Stimulated activated CD8-positive, alpha-beta memory T cell treated with anti-CD3 and anti-CD28 coated beads, Interleukin-4, amount 100 ng/mL, for 4 hours (primary cell): ENCODE results near the gene ZFP62.
A peak's percentile ranks its signal among the peaks of the same experiment; 100 is the strongest.

Experiments used
- DNase-seq, 2 donors: peaks; one replicate each; pipeline ENCODE4 v3.0.0-alpha.2; 2020; ENCODE audit warnings: low read depth in 2 of 2, low spot score in 1 of 2

The ZFP62 gene

GRCh38 chr5:180811623-180812124, 49.4 kb downstream of the ZFP62 start:
- no peak for DNase-seq

GRCh38 chr5:180810959-180811622, 50.0 kb downstream of the ZFP62 start:
- no peak for DNase-seq

GRCh38 chr5:180810210-180810958, 50.7 kb downstream of the ZFP62 start:
- DNase-seq, result peak; percentile 91 to 92

DNA sequence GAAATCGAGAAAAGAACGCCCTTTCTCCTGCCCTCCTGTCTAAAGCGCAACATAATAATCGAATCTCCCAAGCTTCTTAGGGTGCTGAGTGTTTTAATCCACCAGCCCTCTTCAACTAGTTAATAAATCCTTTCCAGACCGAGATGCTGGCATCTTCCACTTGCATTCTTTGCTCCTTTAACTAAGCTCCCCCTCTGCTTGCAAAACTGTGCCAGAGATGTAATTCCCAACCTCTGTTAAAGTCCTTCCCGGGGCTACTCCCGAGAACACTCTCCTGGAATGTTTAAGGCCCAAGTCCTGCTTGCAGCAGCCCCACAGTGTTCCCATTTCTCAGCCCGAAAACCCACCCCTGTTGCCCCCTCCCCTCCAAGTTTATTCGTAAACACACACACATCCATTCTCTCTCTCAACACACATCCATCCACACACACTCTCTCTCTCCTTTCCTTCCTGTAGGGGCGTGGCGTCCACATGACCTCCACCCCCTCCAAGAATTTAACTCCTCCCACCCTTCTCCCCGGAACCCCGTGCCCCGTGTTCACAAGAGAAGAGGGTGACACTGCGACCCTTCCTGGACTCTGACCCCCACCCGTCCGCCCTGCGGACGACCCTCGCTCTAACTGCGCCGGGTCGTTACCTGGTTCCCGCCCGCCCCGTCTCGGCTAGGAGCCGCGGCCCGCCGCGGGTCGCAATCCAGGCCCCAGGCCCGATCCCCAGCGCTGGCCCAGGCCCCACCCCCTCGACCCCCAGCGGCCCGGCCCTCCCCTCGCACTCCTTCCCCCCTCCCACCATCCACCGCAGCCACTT, 51.5 kb downstream of the ZFP62 start:
- peak; percentile 61 to 87 for DNase-seq

DNA sequence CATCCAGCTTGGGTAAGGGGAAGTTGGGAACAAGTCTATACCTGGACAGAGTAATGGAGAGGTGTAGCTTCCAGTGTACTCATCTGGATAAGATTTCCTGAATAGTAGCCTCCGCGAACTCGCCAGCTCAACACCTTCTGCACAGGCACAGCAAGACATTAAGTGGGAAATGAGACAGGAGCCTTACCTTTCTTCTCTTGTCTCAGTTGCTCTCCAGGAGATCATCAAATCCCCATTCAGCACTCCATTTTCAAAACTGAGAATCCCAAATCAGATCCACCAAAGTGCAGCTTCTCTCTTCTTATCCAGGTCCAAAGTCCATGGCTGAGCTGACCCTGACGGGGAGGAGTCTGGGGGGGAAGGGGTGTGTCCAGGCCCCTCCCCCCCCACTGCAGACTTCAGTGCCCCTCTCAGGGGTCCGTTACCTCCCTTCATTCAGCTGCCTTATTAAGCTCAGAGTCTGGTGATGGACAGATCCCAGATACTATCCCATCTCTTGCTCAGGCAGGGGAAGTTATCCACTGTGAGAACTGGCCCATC, 52.5 kb downstream of the ZFP62 start:
- DNase-seq, result no peak

GRCh38 chr5:180807654-180808414, 53.2 kb downstream of the ZFP62 start:
- DNase-seq, result no peak

DNA sequence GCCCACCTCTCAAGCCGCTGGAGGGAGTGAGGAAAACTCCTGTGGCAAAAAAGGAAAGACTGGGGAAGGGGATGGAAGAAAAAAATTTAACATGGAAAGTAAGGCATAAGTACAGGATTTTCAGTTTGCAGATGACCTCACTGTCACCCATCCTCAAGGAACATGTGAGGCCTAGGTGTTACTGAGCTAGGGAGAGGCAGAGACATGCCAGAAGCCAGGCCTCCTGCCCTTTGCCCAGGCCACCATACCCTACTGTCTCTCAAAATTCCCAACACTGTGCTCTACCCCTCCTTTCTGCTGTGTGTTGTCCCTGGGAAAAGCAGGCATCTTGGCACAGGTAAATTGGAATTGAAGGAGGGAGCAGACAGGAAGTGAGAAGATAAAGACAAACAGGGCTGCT, 54.0 kb downstream of the ZFP62 start:
- DNase-seq, result no peak

- DNase-seq, result no peak
Measured at GRCh38 chr5:180806351-180807011, 54.6 kb downstream of the ZFP62 start.

GRCh38 chr5:180804129-180804618, 56.9 kb downstream of the ZFP62 start:
- DNase-seq, result no peak

DNA sequence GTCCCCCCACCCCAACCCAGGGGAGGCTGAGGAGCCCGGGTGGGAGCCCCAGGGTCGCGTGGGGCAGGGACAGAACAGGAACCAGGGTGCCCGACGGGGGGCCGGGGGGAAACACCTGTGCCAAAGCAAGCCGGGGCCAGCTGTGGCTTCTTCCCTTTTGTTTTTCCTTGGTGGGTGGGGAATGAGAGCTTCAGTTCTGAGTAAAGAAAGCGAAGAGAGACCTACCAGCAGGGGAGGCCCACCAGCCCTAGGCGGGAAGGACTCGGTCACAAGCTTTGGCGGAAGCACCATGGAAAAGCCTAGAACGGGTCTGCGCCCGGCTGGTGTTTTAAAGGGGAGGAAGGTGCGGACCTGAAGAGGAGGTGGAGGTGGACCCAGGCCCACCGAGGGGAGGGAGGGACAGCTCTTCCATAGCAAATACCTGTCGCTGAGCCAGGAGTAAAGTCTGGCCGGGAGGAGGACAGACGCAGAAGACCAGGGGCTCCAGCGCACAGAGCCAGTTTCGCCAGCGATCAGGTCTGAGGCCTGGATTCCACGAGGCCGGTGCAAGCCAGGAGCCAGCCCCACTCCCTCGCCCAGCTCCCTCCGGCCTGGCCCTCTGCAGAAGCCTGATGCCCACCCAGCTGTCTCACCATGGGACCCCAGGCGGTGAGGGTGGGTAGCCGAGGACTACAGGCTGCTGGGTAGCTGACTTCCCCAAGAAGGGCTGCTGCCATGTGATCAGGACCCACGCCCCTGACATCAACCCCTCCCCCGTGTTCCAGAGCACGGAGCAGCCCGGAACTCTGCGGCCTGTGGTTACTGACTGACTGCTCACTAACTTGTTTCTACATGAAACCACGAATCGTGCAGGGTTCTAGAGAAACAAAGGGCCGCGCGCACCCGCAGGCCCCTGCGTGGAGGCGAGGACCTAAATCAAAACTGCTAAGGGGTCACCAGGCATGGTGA, 57.6 kb downstream of the ZFP62 start:
- DNase-seq, result peak; percentile 66 to 84

- peak; percentile 48 to 54 for DNase-seq
Measured at GRCh38 chr5:180802325-180803180, 58.5 kb downstream of the ZFP62 start, which contains the start of gene MGAT1. TSS of gene MGAT1 (minus strand) at chr5:180802806. CDS start at chr5:180792971, 9,835 bp downstream.

DNA sequence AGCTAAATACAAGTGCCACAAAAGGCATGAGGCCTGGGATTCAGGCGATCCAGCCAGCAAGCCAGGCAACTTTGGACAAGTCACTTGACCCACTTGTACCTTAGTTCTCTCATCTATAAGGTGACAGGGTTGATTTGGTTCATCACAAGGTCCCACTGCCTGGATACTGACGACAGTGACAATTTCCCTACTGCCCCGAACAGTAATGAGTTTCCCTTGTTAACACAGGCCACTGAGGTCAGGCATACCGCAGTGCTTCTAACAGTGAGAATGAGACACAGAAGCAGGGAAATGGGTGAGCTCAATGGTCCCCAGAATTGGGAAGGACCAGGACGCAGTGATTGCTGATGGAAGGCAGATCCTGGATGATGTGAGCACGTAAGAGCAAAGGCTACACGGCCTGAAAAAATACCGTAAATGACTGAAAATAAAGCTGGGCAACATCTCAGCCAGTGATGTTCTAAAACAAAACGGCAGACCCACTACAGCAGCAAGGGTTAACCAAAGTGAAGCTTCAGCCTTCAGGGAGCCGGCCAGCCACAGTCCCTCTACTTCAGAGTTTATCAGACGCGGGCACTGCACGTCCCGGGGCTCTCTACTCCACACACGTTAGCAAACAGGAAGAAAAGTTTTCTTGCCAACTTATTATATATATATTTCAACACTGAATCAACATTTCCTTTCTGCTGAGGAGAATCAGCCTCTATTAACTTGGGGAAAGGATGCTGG, 59.3 kb downstream of the ZFP62 start:
- no peak for DNase-seq

DNA sequence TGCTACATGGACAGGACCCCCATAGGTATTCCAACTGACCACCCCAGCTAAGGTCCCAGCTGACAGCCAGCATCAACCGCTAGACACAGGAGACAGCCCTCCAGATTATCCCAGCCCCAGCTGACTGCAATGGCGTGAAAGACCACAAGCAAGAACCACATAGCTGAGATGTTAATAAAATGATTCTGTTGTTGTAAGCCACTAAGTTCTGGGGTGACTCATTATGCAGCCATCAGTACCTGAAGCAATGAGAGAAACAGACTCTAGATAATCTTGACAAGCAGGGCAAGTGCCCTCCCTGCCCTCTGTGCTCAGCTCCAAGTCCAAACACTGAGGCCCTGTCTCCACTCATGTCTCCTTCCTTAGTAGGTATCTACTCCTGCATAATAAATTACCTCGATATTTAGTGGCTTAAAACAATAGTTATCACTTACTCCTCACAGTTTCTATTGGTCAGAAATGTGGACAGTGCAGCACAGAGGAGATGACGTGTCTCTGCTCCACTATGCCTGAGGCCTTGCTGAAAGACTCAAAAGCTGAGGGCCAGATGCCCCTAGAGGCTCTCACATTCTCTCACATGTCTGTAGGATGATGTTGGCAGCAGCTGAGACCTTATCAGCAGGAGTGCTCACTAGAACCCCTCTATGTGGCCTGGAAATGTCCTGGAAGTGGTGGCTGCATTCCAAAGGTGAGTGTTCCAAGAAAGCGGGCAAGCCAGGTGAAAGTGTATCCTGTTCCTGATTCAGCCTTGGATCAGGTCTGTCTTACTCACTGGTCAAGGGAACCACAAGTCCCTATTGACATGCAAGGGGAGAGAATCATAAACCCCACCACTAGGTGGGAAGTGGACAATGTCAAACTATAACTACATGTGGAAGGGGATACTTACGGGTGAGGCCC, 60.9 kb downstream of the ZFP62 start:
- no peak for DNase-seq

- DNase-seq, result no peak
Measured at GRCh38 chr5:180799194-180799593, 61.9 kb downstream of the ZFP62 start.

- no peak for DNase-seq
Measured at GRCh38 chr5:180798193-180798592, 62.9 kb downstream of the ZFP62 start.
